ENCODE results near the gene CNOT11.
"Not testable (repeated sequence)": the region's sequence is repeated elsewhere in the genome, so short reads cannot be mapped to it uniquely, and the experiment has no call there.

CNOT11 gene

GRCh38 chr2:101311696-101312017 lies 59.0 kb downstream of the CNOT11 start:
- DNase-seq = no peak

GRCh38 chr2:101316568-101316967 lies 63.9 kb downstream of the CNOT11 start:
- DNase-seq = not testable (repeated sequence)

Data from CD4-positive, alpha-beta T cell treated with Interleukin-10 for 1 hour (primary cell).